Measurements from ENCODE around the gene SOX9. TPM values are rescaled to one million over a fixed set of nuclear protein-coding genes. Genes with fewer than 3 reads are reported as not detected.

Gene SOX9
- total and polyA plus RNA-seq, 2 of the 8 experiments (the other 6 are each of a cell fraction or from before 2014, with no cell fraction given): 1.9 to 4.9 TPM

DNA sequence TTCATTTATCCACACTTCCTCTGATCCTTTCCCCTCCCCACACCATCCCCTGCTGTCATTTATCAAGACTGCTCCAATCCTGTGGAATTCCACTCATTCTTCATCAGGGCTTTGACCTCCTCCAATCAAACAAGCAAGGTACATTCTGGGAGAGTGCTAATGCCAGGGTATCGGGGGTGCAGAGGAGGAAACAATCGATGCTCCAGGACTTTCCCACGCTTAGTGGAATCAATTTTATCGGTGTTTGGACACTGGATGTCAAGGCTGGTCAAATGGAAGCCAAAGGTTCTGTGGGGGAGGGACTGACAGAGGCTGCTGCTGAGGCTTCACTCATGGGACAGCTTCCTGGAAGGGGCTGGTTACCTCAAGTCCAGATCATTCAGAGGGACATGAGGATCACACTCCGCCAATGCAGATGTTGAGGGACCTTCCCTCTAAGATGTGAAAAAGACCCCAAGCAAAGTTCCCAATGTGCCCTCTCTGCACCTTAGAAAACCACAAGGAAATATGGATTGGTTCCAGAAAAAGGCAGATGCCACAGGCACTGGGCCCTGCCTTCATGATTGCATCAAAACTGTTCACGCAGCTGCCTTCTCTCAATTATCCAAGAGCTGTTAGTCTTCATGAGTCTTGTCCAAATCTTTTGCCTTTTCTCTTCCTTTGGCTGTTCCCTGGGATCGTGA, 44.7 kb upstream of the SOX9 start:
- Histone ChIP-seq H2BK20ac (ENCODE audit: low read length) (no peak overlapping the region), H3K23me2 (ENCODE audit: low read depth, low read length) (no peaks in the 10 kb centered on the region), H2BK120ac (replicated peaks; ENCODE audit: low read depth, low read length) (no peak overlapping the region), H3K9ac (replicated peaks in 1 of 4; ENCODE audit: extremely low read depth in 1 of 4, low read depth in 3 of 4, low read length in 3 of 4) (no peak overlapping the region), H4K8ac (ENCODE audit: extremely low read depth, insufficient read depth, low read length) (no peak overlapping the region), H3K79me1 (ENCODE audit: low read depth, low read length) (no peaks in the 10 kb centered on the region), H3K36me3 (ENCODE audit: control insufficient read depth in 2 of 4, insufficient read depth in 4 of 4, low read length in 3 of 4) (no peaks in the 10 kb centered on the region), H3K56ac (replicated peaks; ENCODE audit: insufficient read length, low read depth, low read length) (no peak overlapping the region), H3K79me2 (ENCODE audit: control insufficient read depth in 1 of 2, insufficient read depth in 2 of 2, low read length in 2 of 2) (no peaks in the 10 kb centered on the region), H3K4me2 (ENCODE audit: insufficient read depth in 1 of 2, low read depth in 2 of 2, low read length in 2 of 2) (no peak overlapping the region), H3K4ac (replicated peaks; ENCODE audit: insufficient read length, low read depth, low read length) (no peak overlapping the region), H3K27ac (ENCODE audit: low read depth, low read length) (no peak overlapping the region), H3K23ac (ENCODE audit: insufficient read length) (no peak overlapping the region), H3K27me3 (replicated peaks in 1 of 4; ENCODE audit: control insufficient read depth in 3 of 4, extremely low read depth in 1 of 4, insufficient read depth in 3 of 4, low read length in 3 of 4) (no peaks in the 10 kb centered on the region), H4K20me1 (replicated peaks in 1 of 2; ENCODE audit: control insufficient read depth in 1 of 2, insufficient read depth in 2 of 2, low read length in 2 of 2) (no peaks in the 10 kb centered on the region), H2BK5ac (ENCODE audit: low read depth, low read length) (no peak overlapping the region), H2BK12ac (ENCODE audit: low read depth, low read length) (no peak overlapping the region), H2AFZ (ENCODE audit: low read length) (no peak overlapping the region), H2AK5ac (ENCODE audit: low read depth, low read length) (no peak overlapping the region), H3K9me3 (ENCODE audit: insufficient read depth in 2 of 2, low read depth in 1 of 2, low read length in 1 of 2) (no peaks in the 10 kb centered on the region), H3K18ac (ENCODE audit: extremely low read depth, low read length) (no peak overlapping the region), H4K91ac (replicated peaks; ENCODE audit: insufficient read length, low read length) (no peak overlapping the region), H4K5ac (ENCODE audit: insufficient read length, low read depth, low read length) (no peak overlapping the region), H3K4me3 (ENCODE audit: extremely low read depth in 1 of 4, insufficient read depth in 2 of 4, low read depth in 3 of 4, low read length in 4 of 4) (no peak overlapping the region), H2BK15ac (ENCODE audit: low read length) (no peak overlapping the region), H3K4me1 (replicated peaks in 1 of 4; ENCODE audit: control insufficient read depth in 3 of 4, insufficient read depth in 4 of 4, low read length in 3 of 4) (no peaks in the 10 kb centered on the region), H3K14ac (ENCODE audit: insufficient read length) (no peak overlapping the region)
- CTCF ChIA-PET (ENCODE audit: partially characterized antibody): interaction anchor here (0.5 to 2.8 kb wide), 13 partner anchors 10 to 464 kb away, joined by 3 to 16 read pairs (median 4); no protein-coding TSS in a partner anchor
- FAIRE-seq (no peak), DNase-seq (ENCODE audit: low read depth in 1 of 2, low spot score in 2 of 2) (no peak)
- TF ChIP-seq NANOG (IDR thresholded peaks at IDR 0.05; ENCODE audit: insufficient read depth, low read depth, low read length, poor library complexity, severe bottlenecking) (no peak), CEBPB (IDR thresholded peaks at IDR 0.05; ENCODE audit: low read depth, low read length) (no peak), NRF1 (IDR thresholded peaks at IDR 0.05; ENCODE audit: low read depth, low read length) (no peak), SAP30 (IDR thresholded peaks at IDR 0.05; ENCODE audit: insufficient read depth, insufficient replicate concordance, low read length) (no peak), TCF12 (IDR thresholded peaks at IDR 0.05; ENCODE audit: low read depth, low read length) (no peak), CHD2 (IDR thresholded peaks at IDR 0.05; ENCODE audit: low read length) (no peak), POLR2AphosphoS5 (IDR thresholded peaks at IDR 0.05; ENCODE audit: low read depth, low read length) (no peak), CTCF (IDR thresholded peaks at IDR 0.05; ENCODE audit: control extremely low read depth in 1 of 3, insufficient read depth in 1 of 3, low read depth in 1 of 3, low read length in 3 of 3) (no peak), TEAD4 (IDR thresholded peaks at IDR 0.05; ENCODE audit: low read depth, low read length) (no peak), EGR1 (IDR thresholded peaks at IDR 0.05; ENCODE audit: borderline replicate concordance, low read depth, low read length) (no peak)
- POLR2A ChIA-PET (ENCODE audit: partially characterized antibody): interaction anchor here (0.6 to 0.7 kb wide), 2 partner anchors 46 to 101 kb away, joined by 3 read pairs; no protein-coding TSS in a partner anchor
- 87% methylated on average over 7 of the region's 7 CpGs; no CpG with 5 or more reads in 1 of the 2 experiments for WGBS, 2 experiments (ENCODE audit: extremely low coverage in 1 of 2, insufficient coverage in 1 of 2, insufficient read length in 1 of 2, insufficient replicate concordance in 2 of 2, low coverage in 1 of 2, low lambda C conversion rate in 2 of 2, missing lambda C conversion rate in 1 of 2)
